Measurements from ENCODE around the gene PANX2. TPM values are rescaled to one million over a fixed set of nuclear protein-coding genes. Genes with fewer than 3 reads are reported as not detected.

Gene PANX2
- polyA plus RNA-seq, 1 donor: 0.18 TPM

DNA sequence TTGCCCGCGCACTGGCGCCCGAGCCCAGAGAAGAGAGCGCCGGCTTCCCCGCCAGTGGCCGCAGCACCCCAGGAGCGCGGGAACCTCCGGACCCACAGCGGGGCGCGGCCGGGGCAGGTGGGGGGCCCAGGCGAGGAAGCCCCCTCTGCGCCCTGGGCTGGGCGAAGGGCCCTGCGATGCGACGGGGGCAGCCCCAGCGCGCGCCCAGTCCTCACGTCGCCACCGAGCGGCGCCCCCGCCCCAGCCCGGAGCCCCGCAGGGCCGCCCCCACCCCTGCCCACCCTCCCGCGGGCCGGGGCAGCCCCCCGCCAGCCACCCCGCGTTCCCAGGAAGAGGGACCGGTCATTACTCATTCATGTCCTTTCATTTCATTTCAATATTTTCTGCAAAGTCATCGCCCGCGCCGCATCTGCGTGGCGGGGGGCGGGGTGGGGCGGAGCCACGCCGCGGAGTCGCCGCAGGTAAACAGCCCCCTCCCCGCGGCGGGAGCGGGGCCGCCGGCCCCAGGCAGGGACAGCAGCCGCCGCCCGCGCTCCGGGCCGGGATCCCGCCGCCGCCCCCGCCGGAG, 673 bp upstream of the PANX2 start:
- DNase-seq (ENCODE audit: low read depth): no peak

GRCh38 chr22:50171319-50171964, 911 bp downstream of the PANX2 start:
- DNase-seq (ENCODE audit: low read depth): no peak

- no peak for DNase-seq (ENCODE audit: low read depth)
Observed at GRCh38 chr22:50171965-50172421, 1.5 kb downstream of the PANX2 start.

- no peak for DNase-seq (ENCODE audit: low read depth)
Observed at GRCh38 chr22:50173311-50173982, 2.9 kb downstream of the PANX2 start.

DNA sequence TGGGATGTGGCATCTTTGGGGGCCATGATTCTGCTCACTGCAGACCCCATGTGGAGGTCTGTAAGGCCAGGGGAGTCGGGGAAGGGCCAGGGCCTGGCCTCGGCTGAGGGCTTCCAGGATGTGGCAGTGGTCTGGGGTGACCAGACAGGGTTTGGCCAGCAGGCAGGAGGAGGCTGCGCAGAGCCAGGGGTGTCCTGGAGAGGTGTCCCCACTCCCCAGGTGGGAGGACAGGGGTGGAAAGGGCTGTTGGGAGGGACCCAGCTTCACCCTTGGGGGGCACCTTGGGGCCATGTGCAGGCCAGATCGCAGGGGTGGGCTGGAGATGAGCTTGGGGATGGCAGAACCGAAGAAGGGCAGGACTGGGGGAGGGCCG, 3.4 kb downstream of the PANX2 start:
- DNase-seq (ENCODE audit: low read depth): no peak

DNA sequence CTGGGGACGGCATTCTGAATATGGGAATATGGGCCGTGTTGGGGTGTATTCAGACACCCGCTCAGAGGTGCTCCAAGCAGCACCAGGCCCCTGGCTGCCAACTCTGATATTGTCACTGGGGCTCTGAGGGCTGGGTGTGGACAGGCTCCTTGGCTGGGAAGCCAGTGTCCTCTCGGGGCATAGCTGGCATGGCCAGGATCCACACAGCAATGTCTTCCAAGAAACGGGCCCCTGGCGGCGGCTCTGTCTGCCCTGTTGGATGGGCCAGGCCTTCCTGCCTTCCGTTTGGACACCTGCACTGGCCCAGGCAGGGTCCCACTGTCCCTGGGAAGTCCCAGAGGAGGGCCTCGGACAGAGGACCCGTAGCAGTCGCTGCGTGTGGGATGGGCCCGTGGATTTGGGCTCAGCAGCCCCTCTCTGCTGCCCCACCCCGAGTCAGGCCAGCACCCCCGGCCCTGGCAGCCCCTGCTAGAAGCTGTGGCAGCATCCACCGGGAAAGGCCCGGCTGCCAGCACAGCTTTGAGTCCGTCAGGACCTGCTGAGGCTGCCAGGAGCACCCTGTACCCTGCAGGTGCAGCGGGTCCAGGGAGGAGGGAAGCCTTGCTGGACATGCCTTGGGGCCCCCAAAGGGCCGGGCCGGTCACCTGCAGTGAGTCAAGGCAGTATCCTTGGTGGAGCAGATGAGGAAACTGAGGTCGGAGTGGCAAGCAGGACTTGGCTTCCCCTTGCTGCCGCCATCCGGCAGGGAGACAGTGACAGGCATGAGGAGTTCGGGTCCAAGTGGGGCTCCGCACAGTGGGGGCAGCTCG, 4.1 kb downstream of the PANX2 start:
- no peak for DNase-seq (ENCODE audit: low read depth)

DNA sequence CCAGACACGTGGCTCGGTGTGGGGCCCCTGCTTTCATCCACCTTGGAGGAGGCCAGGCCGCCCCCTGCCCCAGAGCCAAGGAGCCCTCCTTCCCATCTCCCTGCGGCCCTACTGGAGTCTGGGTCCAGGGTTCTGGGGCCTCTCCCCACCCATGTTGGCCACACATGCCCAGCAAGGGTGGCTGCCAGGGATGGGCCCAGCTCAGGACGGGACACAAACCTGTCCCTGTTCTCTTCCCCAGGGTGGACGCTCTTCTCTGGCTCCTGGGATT, 4.6 kb downstream of the PANX2 start:
- DNase-seq (ENCODE audit: low read depth): no peak

- DNase-seq (ENCODE audit: low read depth): no peak
Observed at GRCh38 chr22:50175921-50176849, 5.7 kb downstream of the PANX2 start.

DNA sequence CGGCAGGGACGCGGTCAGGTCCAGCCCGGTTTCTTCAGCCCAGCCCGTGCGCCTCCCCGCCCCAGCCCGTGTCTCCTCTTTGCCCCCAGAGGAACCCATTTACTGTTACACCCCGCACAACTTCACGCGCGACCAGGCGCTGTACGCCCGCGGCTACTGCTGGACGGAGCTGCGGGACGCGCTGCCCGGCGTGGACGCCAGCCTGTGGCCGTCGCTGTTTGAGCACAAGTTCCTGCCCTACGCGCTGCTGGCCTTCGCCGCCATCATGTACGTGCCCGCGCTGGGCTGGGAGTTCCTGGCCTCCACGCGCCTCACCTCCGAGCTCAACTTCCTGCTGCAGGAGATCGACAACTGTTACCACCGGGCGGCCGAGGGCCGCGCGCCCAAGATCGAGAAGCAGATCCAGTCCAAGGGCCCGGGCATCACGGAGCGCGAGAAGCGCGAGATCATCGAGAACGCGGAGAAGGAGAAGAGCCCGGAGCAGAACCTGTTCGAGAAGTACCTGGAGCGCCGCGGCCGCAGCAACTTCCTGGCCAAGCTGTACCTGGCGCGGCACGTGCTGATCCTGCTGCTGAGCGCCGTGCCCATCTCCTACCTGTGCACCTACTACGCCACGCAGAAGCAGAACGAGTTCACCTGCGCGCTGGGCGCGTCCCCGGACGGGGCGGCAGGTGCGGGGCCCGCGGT, 6.5 kb downstream of the PANX2 start:
- DNase-seq (ENCODE audit: low read depth): no peak

DNA sequence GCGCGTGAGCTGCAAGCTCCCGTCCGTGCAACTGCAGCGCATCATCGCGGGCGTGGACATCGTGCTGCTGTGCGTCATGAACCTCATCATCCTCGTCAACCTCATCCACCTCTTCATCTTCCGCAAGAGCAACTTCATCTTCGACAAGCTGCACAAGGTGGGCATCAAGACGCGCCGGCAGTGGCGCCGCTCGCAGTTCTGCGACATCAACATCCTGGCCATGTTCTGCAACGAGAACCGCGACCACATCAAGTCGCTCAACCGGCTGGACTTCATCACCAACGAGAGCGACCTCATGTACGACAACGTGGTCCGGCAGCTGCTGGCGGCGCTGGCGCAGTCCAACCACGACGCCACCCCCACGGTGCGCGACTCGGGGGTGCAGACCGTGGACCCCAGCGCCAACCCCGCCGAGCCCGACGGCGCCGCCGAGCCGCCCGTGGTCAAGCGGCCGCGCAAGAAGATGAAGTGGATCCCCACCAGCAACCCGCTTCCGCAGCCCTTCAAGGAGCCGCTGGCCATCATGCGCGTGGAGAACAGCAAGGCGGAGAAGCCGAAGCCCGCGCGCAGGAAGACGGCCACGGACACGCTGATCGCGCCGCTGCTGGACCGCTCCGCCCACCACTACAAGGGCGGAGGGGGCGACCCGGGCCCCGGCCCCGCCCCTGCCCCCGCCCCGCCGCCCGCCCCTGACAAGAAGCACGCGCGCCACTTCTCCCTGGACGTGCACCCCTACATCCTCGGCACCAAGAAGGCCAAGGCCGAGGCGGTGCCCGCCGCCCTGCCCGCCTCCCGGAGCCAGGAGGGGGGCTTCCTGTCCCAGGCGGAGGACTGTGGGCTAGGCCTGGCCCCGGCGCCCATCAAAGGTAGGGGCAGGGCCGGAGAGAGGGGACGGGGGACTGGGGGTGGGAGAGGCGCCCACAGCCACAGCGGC, 7.3 kb downstream of the PANX2 start:
- no peak for DNase-seq (ENCODE audit: low read depth)

GRCh38 chr22:50178471-50178864, 7.9 kb downstream of the PANX2 start:
- no peak for DNase-seq (ENCODE audit: low read depth)

- DNase-seq (ENCODE audit: low read depth): no peak
Observed at GRCh38 chr22:50178871-50179869, 8.6 kb downstream of the PANX2 start.

DNA sequence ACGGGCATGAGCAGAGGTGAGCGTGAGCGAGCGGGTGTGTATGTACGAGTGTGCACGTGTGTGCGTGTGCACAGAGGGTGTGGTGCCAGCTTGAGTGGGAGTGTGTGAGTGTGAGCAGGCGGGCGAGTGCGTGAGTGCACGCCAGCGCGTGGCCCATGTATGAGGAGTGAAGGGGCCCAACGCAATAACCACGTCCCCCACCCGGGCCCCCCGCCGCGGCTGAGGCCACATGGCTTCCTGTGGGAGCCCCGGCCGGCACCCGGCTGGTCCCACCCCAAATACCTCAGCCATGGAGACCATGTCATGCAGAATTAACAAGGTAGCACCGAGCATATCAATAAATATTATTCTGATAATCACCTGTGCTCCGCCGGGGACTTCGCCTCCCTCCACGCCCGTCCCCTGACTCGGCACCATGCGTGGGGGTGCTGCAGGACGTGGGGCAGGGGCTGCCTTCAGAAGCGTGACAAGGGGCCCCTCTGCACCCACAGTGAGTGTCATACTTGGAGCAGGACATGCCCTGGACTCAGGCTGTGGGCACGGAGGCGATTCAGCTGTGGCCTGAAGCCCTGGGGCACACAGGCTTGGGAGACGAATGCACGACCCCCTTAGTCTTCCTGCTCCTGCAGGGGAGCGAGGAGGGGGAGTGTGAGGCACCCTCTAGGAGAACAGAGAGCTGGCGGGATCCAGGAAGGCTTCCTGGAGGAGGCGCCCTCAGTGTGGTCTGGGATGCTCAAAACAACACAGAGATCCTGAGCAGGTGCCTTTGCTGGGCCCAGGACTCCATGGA, 9.6 kb downstream of the PANX2 start:
- DNase-seq (ENCODE audit: low read depth): no peak

GRCh38 chr22:50180727-50181521, 10.4 kb downstream of the PANX2 start:
- DNase-seq (ENCODE audit: low read depth): no peak

GRCh38 chr22:50182176-50183081, 11.9 kb downstream of the PANX2 start:
- no peak for DNase-seq (ENCODE audit: low read depth)

All from forelimb muscle (tissue), 1 donor.